SK-N-SH treated with all-trans-retinoic acid at 6 μM for 48 hours (cell line): ENCODE data around the gene STK4.

Source experiments
- ARNTL ChIP-seq: fragments of 450-650 bp; formaldehyde crosslinking; IDR thresholded peaks from 2 replicates; pipeline ENCODE4 v1.5.0; 2020; ENCODE audit warnings: low read depth, mild to moderate bottlenecking, moderate library complexity, borderline replicate concordance
- ESRRG ChIP-seq: fragments of 250-450 bp; sonication (Bioruptor Pico); IDR thresholded peaks from 2 replicates; pipeline ENCODE4 v1.6.1; 2021; ENCODE audit warnings: mild to moderate bottlenecking
- GLIS3 ChIP-seq: fragments of 250-450 bp; sonication (Bioruptor Pico); IDR thresholded peaks from 2 replicates; pipeline ENCODE4 v1.5.0; 2020; ENCODE audit warnings: mild to moderate bottlenecking, moderate library complexity
- ISL1 ChIP-seq: fragments of 250-450 bp; sonication (Bioruptor Pico); IDR thresholded peaks from 2 replicates; pipeline ENCODE4 v2.1.2; 2022; ENCODE audit warnings: mild to moderate bottlenecking, moderate library complexity
- OSR1 ChIP-seq: fragments of 250-450 bp; sonication (Bioruptor Pico); IDR thresholded peaks from 2 replicates; pipeline ENCODE4 v1.8.0; 2022; ENCODE audit warnings: moderate library complexity, mild to moderate bottlenecking, inconsistent platforms
- PPARA ChIP-seq: fragments of 250-450 bp; sonication (Bioruptor Pico); IDR thresholded peaks from 2 replicates; pipeline ENCODE4 v1.5.0; 2020; ENCODE audit warnings: mild to moderate bottlenecking, borderline replicate concordance
- ZFP3 ChIP-seq: fragments of 250-450 bp; sonication (Bioruptor Pico); IDR thresholded peaks from 2 replicates; pipeline ENCODE4 v1.5.0; 2020; ENCODE audit warnings: mild to moderate bottlenecking, moderate library complexity
- ZFP30 ChIP-seq: fragments of 450-650 bp; formaldehyde crosslinking; IDR thresholded peaks from 2 replicates; pipeline ENCODE4 v1.5.0; 2022; ENCODE audit warnings: mild to moderate bottlenecking, moderate library complexity
- ZNF70 ChIP-seq: fragments of 450-650 bp; formaldehyde crosslinking; IDR thresholded peaks from 2 replicates; pipeline ENCODE4 v1.5.0; 2020; ENCODE audit warnings: mild to moderate bottlenecking, moderate library complexity
- ZNF8 ChIP-seq: fragments of 450-650 bp; formaldehyde crosslinking; IDR thresholded peaks from 2 replicates; pipeline ENCODE4 v1.5.0; 2020; ENCODE audit warnings: mild to moderate bottlenecking, moderate library complexity
- TF ChIP-seq, protein P1 (sequence below): fragments of 250-450 bp; sonication (Bioruptor Pico); IDR thresholded peaks from 2 replicates; pipeline ENCODE4 v1.8.0; 2020; ENCODE audit warnings: mild to moderate bottlenecking, moderate library complexity, borderline replicate concordance
- TF ChIP-seq, protein P2 (sequence below): fragments of 250-450 bp; sonication (Bioruptor Pico); IDR thresholded peaks from 2 replicates; pipeline ENCODE4 v1.5.1; 2020; ENCODE audit warnings: low read depth, mild to moderate bottlenecking, moderate library complexity

DNA sequence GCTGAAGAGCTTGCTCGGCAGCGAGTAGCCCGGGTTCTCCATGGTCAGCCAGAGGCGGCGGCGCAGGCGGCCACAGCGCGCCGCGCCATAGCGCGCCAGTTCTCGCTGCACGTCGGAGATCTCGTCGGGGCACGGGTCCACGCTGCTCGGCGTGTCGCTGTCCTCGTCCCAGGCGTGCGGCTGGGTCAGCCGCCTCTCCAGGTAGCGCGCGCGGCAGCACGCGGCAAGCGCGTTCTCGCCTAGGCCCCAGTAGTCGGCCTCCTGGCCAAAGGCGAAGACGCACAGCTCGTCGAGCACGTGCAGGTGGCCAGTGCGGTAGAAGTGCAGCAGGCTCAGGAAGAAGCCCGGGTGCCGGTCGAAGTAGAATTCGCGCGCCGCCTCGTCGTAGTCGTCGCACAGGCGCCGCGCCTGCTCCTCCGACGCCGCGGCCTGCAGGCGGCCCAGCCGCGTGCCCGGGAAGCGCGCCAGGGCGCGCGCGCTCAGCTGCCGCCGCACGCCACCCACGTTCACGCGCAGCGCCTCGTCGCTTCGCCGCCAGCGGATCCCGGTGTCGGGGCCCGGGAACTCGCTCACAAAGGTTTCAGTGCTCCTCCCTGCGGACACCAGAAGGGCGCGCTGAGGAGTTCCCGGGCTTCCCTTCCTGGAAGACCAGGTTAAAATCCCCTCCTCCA is 131.9 kb downstream of the STK4 start:
- TF ChIP-seq ZNF70 (CRISPR knock-in tag): no peak
- no peak for TF ChIP-seq ESRRG (CRISPR knock-in tag)
- TF ChIP-seq, protein P1, sequence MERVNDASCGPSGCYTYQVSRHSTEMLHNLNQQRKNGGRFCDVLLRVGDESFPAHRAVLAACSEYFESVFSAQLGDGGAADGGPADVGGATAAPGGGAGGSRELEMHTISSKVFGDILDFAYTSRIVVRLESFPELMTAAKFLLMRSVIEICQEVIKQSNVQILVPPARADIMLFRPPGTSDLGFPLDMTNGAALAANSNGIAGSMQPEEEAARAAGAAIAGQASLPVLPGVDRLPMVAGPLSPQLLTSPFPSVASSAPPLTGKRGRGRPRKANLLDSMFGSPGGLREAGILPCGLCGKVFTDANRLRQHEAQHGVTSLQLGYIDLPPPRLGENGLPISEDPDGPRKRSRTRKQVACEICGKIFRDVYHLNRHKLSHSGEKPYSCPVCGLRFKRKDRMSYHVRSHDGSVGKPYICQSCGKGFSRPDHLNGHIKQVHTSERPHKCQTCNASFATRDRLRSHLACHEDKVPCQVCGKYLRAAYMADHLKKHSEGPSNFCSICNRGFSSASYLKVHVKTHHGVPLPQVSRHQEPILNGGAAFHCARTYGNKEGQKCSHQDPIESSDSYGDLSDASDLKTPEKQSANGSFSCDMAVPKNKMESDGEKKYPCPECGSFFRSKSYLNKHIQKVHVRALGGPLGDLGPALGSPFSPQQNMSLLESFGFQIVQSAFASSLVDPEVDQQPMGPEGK (CRISPR knock-in tag): no peak
- TF ChIP-seq OSR1 (CRISPR knock-in tag): no peak
- TF ChIP-seq ZNF8 (CRISPR knock-in tag): no peak
- no peak for TF ChIP-seq PPARA (CRISPR knock-in tag)
- TF ChIP-seq ZFP30: no peak
- TF ChIP-seq ZFP3: no peak
- no peak for TF ChIP-seq GLIS3
- no peak for TF ChIP-seq ARNTL
- TF ChIP-seq ISL1 (CRISPR knock-in tag): no peak
- TF ChIP-seq, protein P2, sequence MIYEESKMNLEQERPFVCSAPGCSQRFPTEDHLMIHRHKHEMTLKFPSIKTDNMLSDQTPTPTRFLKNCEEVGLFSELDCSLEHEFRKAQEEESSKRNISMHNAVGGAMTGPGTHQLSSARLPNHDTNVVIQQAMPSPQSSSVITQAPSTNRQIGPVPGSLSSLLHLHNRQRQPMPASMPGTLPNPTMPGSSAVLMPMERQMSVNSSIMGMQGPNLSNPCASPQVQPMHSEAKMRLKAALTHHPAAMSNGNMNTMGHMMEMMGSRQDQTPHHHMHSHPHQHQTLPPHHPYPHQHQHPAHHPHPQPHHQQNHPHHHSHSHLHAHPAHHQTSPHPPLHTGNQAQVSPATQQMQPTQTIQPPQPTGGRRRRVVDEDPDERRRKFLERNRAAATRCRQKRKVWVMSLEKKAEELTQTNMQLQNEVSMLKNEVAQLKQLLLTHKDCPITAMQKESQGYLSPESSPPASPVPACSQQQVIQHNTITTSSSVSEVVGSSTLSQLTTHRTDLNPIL: no peak
